Measurements from ENCODE around the gene RPS24. TPM values are rescaled to one million over a fixed set of nuclear protein-coding genes. Genes with fewer than 3 reads are reported as not detected.
"Not testable (repeated sequence)": the region's sequence is repeated elsewhere in the genome, so short reads cannot be mapped to it uniquely, and the experiment has no call there.

RPS24 gene
- total RNA-seq, 4 donors from 2014 or later = 1,742 to 3,992 (median 2,045) TPM

DNA sequence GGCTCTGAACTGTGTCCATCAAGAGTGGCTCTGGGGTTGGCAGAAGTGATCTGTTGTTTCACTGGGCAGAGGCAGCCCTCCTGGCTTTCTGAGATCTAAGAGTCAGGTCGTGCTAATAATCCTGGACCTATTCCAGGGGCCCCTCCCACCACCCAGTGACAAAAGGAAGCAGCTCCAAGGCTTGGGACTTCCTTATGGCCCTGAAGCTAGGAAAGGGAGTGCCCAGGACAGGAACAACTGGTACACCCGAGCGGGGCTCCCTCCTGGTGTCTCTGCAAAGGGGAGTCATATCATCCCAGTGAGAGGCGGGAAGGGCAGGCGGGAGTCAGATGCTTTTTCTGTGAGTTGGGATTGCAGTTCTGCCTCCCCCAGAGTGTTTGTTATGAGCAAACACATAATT is 32.3 kb downstream of the RPS24 start:
- peak; percentile 10 to 17 for DNase-seq
- no peaks in the 10 kb centered on the region for H3K36me3 ChIP-seq
- no peaks in the 10 kb centered on the region for H3K9me3 ChIP-seq
- TF ChIP-seq POLR2A (IDR thresholded peaks at IDR 0.05) = no peak
- TF ChIP-seq, protein P1, sequence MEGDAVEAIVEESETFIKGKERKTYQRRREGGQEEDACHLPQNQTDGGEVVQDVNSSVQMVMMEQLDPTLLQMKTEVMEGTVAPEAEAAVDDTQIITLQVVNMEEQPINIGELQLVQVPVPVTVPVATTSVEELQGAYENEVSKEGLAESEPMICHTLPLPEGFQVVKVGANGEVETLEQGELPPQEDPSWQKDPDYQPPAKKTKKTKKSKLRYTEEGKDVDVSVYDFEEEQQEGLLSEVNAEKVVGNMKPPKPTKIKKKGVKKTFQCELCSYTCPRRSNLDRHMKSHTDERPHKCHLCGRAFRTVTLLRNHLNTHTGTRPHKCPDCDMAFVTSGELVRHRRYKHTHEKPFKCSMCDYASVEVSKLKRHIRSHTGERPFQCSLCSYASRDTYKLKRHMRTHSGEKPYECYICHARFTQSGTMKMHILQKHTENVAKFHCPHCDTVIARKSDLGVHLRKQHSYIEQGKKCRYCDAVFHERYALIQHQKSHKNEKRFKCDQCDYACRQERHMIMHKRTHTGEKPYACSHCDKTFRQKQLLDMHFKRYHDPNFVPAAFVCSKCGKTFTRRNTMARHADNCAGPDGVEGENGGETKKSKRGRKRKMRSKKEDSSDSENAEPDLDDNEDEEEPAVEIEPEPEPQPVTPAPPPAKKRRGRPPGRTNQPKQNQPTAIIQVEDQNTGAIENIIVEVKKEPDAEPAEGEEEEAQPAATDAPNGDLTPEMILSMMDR (IDR thresholded peaks at IDR 0.05) = no peak
- H3K4me3 ChIP-seq (replicated peaks in 1 of 3) = no peak overlapping the region
- no peaks in the 10 kb centered on the region for H3K27me3 ChIP-seq
- H3K4me1 ChIP-seq = peaks cover 7 to 11% of the 10 kb centered on the region in 2 donors
- WGBS, 2 donors = 69 to 70% methylated on average over 4 to 5 of the region's 5 CpGs
- intact Hi-C loops (cut with DNase I) = no loop called here
- H3K27ac ChIP-seq = no peak overlapping the region

DNA sequence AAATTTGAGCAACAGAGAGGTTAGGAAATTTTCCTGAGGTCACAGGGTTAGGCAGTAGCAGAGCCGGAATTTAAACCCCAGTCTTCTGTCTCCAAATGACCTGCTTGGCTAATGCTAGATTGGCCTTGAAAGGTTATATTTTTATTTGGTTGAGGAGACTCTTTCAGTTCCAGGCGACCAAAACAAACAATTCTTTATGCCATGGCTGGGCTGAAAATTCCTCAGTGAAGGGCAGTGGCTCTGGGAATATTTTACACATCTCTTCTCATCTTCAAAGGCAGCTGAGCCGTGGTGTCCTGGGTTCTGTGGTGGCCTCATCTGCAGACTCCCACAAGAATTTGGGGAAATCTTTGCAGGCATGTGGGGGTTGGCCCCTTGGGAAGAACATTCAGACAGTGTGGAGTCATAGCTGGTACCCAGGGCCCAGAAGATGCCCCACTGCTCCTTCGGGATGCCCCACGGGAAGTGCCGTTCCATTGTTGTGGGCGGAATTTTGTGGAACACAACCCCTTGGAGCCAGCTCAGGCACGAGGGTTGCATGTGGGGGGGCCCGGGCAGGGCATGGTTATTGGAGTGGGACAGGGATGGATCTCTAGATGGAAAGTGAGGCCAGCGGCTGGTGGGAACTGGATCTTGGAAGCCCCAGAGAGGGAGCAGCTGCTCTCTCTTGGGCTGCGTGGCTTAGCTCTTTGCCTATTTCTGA is 33.2 kb downstream of the RPS24 start:
- TF ChIP-seq, protein P1 (IDR thresholded peaks at IDR 0.05) = no peak
- H3K9me3 ChIP-seq = no peaks in the 10 kb centered on the region

DNA sequence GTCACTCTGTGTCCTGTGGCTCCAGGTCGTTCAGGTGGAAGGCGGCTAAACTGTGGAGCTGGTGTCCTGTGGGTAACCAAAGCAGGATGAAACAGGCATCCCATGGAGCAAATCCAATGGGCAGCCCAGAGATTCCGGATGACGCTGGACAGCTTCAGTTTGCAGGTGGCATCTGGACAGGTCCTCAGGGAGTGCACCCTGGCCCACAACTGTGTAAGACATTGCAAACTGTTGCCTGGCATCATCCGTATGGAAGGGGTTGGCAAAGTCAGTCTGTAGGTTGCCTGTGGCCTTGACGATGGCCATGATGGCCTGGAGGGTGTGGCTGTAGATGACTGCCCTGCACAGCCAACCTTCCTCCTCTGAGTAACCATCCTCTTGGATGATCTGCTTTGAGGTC is 35.5 kb downstream of the RPS24 start:
- intact Hi-C loops (cut with DNase I) = no loop called here
- no peak overlapping the region for H3K27ac ChIP-seq
- no peak overlapping the region for H3K4me3 ChIP-seq (replicated peaks in 1 of 3)
- no peaks in the 10 kb centered on the region for H3K27me3 ChIP-seq
- H3K9me3 ChIP-seq = no peaks in the 10 kb centered on the region
- 90 to 100% methylated on average over 6 of the region's 6 CpGs for WGBS, 2 donors
- no peak for TF ChIP-seq POLR2A (IDR thresholded peaks at IDR 0.05)
- TF ChIP-seq, protein P1 (IDR thresholded peaks at IDR 0.05) = no peak
- no peak for DNase-seq
- peaks cover 7 to 11% of the 10 kb centered on the region in 2 donors for H3K4me1 ChIP-seq
- no peaks in the 10 kb centered on the region for H3K36me3 ChIP-seq

More for the DNA sequence above, 33.2 kb downstream of the RPS24 start:
- no peak for DNase-seq
- peaks cover 7 to 11% of the 10 kb centered on the region in 2 donors for H3K4me1 ChIP-seq
- intact Hi-C loops (cut with DNase I) = no loop called here
- WGBS, 2 donors = 78 to 81% methylated on average over 11 of the region's 11 CpGs
- no peaks in the 10 kb centered on the region for H3K36me3 ChIP-seq
- H3K4me3 ChIP-seq (replicated peaks in 1 of 3) = no peak overlapping the region
- no peaks in the 10 kb centered on the region for H3K27me3 ChIP-seq
- H3K27ac ChIP-seq = no peak overlapping the region

DNA sequence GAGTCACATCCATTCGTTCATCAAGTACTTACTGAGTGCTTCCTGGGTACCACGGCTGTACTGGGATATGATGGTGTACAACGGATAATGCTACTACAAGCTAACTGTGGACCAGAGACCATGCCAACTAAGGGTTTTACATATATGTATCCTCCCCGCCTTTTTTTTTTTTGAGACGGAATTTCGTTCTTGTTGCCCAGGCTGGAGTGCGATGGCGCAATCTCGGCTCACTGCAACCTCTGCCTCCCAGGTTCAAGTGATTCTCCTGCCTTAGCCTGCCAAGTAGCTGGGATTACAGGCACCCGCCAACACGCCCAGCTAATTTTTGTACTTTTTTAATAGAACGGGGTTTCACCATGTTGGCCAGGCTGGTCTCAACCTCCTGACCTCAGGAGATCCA is 36.4 kb downstream of the RPS24 start:
- DNase-seq; H3K27ac ChIP-seq; H3K4me3 ChIP-seq (replicated peaks in 1 of 3); H3K27me3 ChIP-seq; H3K36me3 ChIP-seq; H3K9me3 ChIP-seq; intact Hi-C loops (cut with DNase I): not testable (repeated sequence)
- 87 to 93% methylated on average over 12 of the region's 12 CpGs for WGBS, 2 donors
- peaks cover 7 to 11% of the 10 kb centered on the region in 2 donors for H3K4me1 ChIP-seq

DNA sequence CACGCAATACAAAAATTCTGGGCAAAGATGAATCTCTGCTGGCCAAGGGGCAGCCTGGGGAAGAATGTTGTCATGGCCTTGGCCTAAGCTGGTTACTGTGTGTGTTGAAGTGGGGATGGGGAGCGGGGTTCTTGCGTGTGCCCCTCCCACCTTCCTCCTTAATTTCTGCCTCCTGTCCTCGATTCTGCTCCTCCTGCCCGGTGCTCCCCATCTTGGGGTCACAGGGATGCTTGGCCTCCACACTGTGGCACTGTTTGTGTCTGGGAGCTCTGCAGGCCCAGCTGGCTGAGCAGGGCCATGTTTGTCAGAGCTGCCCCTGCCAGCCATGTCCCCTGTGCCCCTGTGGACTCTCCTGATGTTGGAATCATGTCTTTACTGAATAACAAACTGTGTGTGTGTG is 37.1 kb downstream of the RPS24 start:
- TF ChIP-seq, protein P1 (IDR thresholded peaks at IDR 0.05) = no peak
- TF ChIP-seq POLR2A (IDR thresholded peaks at IDR 0.05) = no peak
- 97% methylated on average over 5 of the region's 5 CpGs for WGBS, 2 donors
- Histone ChIP-seq H3K9me3 (no peaks in the 10 kb centered on the region), H3K4me3 (replicated peaks in 1 of 3) (no peak overlapping the region), H3K36me3 (no peaks in the 10 kb centered on the region), H3K27me3 (no peaks in the 10 kb centered on the region), H3K4me1 (peaks cover 5 to 9% of the 10 kb centered on the region in 2 donors), H3K27ac (no peak overlapping the region)
- DNase-seq = no peak
- intact Hi-C loops (cut with DNase I) = no loop called here

Measured in thyroid gland (tissue), 4 donors.